ENCODE data around the gene PKNOX2.
A peak's percentile ranks its signal among the peaks of the same experiment; 100 is the strongest.
"Not testable (repeated sequence)": the region's sequence is repeated elsewhere in the genome, so short reads cannot be mapped to it uniquely, and the experiment has no call there.

Gene PKNOX2

DNA sequence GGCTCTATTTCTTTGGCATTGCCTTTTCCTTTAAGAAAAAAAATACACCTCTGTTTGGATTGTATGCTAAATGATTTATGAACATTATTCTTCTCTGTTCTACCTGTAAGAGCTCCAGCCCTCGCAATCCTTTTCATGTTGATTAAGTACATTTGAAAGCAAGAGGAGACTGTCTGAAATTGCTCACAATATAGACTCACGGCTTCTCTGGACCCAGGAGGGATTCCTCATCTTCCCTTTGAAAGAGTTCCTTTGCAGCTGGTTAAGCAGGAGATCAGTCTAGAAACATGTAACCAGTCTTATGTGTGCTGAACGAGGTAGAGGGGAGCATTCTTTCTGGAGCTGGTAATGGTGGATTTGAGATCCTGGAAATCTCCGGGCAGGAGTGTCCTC, 47.4 kb downstream of the PKNOX2 start:
- TF ChIP-seq, protein P1, sequence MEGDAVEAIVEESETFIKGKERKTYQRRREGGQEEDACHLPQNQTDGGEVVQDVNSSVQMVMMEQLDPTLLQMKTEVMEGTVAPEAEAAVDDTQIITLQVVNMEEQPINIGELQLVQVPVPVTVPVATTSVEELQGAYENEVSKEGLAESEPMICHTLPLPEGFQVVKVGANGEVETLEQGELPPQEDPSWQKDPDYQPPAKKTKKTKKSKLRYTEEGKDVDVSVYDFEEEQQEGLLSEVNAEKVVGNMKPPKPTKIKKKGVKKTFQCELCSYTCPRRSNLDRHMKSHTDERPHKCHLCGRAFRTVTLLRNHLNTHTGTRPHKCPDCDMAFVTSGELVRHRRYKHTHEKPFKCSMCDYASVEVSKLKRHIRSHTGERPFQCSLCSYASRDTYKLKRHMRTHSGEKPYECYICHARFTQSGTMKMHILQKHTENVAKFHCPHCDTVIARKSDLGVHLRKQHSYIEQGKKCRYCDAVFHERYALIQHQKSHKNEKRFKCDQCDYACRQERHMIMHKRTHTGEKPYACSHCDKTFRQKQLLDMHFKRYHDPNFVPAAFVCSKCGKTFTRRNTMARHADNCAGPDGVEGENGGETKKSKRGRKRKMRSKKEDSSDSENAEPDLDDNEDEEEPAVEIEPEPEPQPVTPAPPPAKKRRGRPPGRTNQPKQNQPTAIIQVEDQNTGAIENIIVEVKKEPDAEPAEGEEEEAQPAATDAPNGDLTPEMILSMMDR (IDR thresholded peaks at IDR 0.05; ENCODE audit: low read length, missing control alignments) = no peak
- no peak for DNase-seq (ENCODE audit: low read depth)
- H3K4me3 ChIP-seq (replicated peaks; ENCODE audit: low read depth, low read length) = no peak overlapping the region

DNA sequence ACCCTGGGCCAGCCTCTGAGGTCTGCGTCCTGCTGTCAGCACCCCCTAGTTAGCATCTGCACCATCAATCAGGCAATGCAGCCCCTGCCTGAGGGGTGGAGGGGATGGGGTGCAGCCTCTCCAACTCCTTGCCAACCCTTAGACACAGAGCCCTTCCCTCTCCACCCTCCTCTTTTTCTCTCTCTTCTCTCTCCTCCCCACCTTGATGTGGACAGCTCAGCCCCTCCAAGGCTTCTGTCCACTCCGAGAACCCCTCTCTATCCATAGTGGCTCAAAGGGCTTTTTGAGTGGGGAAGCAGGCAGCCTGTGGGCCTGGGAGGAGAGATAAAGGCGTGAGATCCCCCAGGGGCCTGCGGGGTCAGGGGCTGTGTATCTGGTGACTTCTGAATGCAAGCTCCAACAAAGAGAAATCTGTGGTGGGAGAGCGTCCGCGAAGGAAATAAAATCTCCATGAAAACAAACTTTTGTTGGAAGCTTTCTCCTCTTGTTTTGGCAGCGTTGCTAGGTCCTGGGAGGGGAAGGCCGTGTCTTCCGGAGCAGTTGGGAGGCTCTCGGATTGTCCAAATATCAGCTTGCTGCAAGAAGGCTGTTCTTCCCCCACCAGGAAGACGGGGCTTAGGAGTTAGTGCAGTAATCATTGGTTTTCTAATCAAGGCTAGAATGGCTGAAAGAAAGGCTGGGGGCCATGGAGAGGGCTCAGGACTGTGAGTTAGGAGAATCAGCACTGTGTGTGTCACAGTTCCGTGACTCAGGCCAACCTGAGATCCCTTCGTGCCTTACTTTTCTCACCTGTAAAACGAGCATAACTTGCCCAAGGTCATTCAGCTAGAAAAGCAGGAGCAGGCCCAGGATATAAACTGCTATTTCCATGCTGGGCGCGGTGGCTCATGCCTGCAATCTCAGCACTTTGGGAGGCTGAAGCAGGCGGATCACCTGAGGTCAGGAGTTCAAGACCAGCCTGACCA, 50.3 kb downstream of the PKNOX2 start:
- TF ChIP-seq, protein P1 (IDR thresholded peaks at IDR 0.05; ENCODE audit: low read length, missing control alignments) = no peak
- DNase-seq (ENCODE audit: low read depth) = peak; percentile 65
- H3K4me3 ChIP-seq (replicated peaks; ENCODE audit: low read depth, low read length) = no peak overlapping the region

DNA sequence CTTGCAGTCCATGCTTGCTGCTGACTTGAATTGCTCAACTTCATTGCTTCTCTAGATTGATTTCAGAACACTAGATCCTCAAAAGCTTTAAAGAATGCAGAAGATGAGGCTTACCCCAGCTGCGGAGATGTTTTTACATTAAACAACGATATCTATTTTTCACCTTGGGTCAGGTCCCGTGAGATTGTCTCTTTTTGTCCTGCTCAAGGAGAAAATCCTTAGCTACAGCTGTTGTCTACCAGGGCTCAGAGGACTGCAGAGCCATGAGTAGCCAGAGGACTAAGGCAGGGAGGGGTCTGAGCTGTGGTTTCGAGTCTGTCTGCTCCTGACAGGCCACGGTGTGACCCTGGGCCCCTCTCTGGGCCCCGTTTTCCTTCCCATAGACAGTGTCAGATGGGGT, 51.4 kb downstream of the PKNOX2 start:
- TF ChIP-seq, protein P1 (IDR thresholded peaks at IDR 0.05; ENCODE audit: low read length, missing control alignments) = no peak
- no peak for DNase-seq (ENCODE audit: low read depth)
- no peak overlapping the region for H3K4me3 ChIP-seq (replicated peaks; ENCODE audit: low read depth, low read length)

DNA sequence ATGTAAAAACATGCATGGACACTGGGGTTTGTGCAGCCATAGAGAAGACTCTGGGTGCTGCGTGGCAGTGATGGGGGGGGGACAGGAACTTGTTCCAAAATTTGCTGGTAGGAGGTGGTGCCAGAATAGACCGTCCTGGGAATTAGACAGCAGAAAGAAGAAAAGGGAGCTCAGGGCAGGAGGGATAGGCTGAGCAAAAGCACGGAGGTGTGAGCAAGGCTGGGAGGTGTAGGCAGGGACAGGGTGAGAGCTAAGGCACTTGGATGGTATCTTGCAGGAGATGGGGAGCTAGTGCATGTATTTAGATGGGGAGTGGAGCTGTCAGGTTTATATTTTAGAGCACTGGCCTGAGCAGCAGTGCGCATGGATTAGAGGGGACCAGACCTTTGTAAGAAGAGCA, 53.8 kb downstream of the PKNOX2 start:
- H3K4me3 ChIP-seq (replicated peaks; ENCODE audit: low read depth, low read length) = no peak overlapping the region
- TF ChIP-seq, protein P1 (IDR thresholded peaks at IDR 0.05; ENCODE audit: low read length, missing control alignments) = no peak
- DNase-seq (ENCODE audit: low read depth) = no peak

DNA sequence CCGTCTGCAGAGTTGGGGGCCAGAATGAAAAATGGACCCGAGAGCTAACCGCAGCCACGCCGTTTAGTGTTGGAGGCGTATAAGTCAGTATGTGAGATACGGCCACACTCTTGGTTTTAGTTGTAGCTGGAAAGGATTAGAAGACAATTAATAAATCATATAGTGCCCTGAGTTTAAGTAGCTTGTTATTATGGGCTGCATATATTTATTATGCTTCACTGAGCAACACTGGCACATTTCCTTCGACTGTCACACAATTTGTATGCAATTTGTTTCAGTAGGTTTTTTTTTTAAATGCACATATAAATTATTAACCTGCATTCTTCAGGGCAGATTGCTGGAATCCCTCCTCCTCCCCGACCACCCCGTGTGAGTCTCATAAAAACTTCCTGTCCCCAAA, 56.9 kb downstream of the PKNOX2 start:
- no peak for DNase-seq (ENCODE audit: low read depth)
- no peak overlapping the region for H3K4me3 ChIP-seq (replicated peaks; ENCODE audit: low read depth, low read length)
- TF ChIP-seq, protein P1 (IDR thresholded peaks at IDR 0.05; ENCODE audit: low read length, missing control alignments) = no peak

DNA sequence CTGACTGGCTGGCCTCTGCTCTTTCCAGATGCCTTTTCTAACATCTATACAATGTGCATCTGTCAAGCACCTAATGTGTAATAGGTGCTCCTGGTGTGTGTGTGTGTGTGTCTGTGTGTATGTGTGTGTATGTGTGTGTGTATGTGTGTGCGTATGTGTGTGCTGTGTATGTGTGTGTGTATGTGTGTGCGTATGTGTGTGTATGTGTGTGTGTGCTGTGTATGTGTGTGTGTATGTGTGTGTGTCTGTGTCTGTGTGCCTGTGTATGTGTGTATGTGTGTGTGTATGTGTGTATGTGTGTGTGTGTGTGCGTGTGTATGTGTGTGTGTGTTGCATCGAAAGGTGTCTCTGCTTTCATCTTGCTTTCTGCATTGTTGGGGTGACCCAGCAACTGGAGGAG, 57.9 kb downstream of the PKNOX2 start:
- TF ChIP-seq, protein P1 (IDR thresholded peaks at IDR 0.05; ENCODE audit: low read length, missing control alignments) = no peak
- DNase-seq (ENCODE audit: low read depth) = no peak
- H3K4me3 ChIP-seq (replicated peaks; ENCODE audit: low read depth, low read length) = no peak overlapping the region

DNA sequence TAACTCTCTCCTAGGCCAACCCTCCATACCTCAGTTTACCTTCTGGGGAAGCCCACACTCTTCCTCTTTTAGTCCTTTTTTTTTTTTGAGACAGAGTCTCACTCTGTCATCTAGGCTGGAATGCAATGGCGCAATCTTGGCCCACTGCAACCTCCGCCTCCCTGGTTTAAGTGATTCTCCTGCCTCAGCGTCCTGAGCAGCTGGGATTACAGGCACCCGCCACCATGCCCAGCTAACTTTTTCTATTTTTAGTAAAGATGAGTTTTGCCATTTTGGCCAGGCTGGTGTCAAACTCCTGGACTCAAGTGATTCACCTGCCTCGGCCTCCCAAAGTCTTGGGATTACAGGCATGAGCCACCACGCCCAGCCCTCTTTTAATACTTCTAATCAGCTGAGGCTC, 58.6 kb downstream of the PKNOX2 start:
- H3K4me3 ChIP-seq (replicated peaks; ENCODE audit: low read depth, low read length); DNase-seq (ENCODE audit: low read depth): not testable (repeated sequence)

Measured in fibroblast of pulmonary artery (primary cell).